Measurements from ENCODE around the gene MTHFSD. TPM values are rescaled to one million over a fixed set of nuclear protein-coding genes. Genes with fewer than 3 reads are reported as not detected.

MTHFSD gene
- total RNA-seq, 4 donors from 2014 or later = 12.5 to 26.6 (median 19.3) TPM

GRCh38 chr16:86499889-86500707 is 54.9 kb downstream of the MTHFSD start:
- TF ChIP-seq POLR2A (IDR thresholded peaks at IDR 0.05) (peak in 1 of 2 donors; percentile 29), EP300 (IDR thresholded peaks at IDR 0.05) (no peak), POLR2AphosphoS5 (IDR thresholded peaks at IDR 0.05) (peak; percentile 51), CTCF (IDR thresholded peaks at IDR 0.05) (no peak)
- Histone ChIP-seq H3K4me1 (peaks cover 0 to 90% (median 11%) of the 10 kb centered on the region in 3 donors), H3K27ac (peak overlapping the region; percentile 94 to 99 (median 98)), H3K4me3 (peak overlapping the region in 1 of 2 donors; percentile 62), H3K9me3 (no peaks in the 10 kb centered on the region), H3K27me3 (peaks cover 71% of the 10 kb centered on the region), H3K36me3 (no peaks in the 10 kb centered on the region)
- 28 to 33% methylated on average over 5 to 6 of the region's 16 CpGs for WGBS, 2 donors (ENCODE audit: low coverage in 1 of 2)
- ATAC-seq = no peak

- no peaks in the 10 kb centered on the region for H3K36me3 ChIP-seq
- no peaks in the 10 kb centered on the region for H3K9me3 ChIP-seq
- peak overlapping the region; percentile 62 to 63 for H3K4me3 ChIP-seq
- peaks cover 0 to 88% (median 11%) of the 10 kb centered on the region in 3 donors for H3K4me1 ChIP-seq
- peak overlapping the region; percentile 94 to 99 (median 98) for H3K27ac ChIP-seq
- peaks cover 73% of the 10 kb centered on the region for H3K27me3 ChIP-seq
- TF ChIP-seq POLR2AphosphoS5 (IDR thresholded peaks at IDR 0.05) = no peak
- TF ChIP-seq POLR2A (IDR thresholded peaks at IDR 0.05) = no peak
- ATAC-seq = no peak
- WGBS, 2 donors (ENCODE audit: low coverage in 1 of 2) = 6 to 28% methylated on average over 3 to 4 of the region's 4 CpGs
Measured at GRCh38 chr16:86499440-86499786, 55.6 kb downstream of the MTHFSD start.

- WGBS, 2 donors (ENCODE audit: low coverage in 1 of 2) = 1% methylated on average over 13 to 25 of the region's 61 CpGs
- H3K4me1 ChIP-seq = peaks cover 0 to 88% (median 11%) of the 10 kb centered on the region in 3 donors
- peaks cover 73% of the 10 kb centered on the region for H3K27me3 ChIP-seq
Measured at GRCh38 chr16:86498671-86499439, 56.2 kb downstream of the MTHFSD start.

GRCh38 chr16:86498155-86498670 is 56.8 kb downstream of the MTHFSD start:
- no peak for TF ChIP-seq POLR2A (IDR thresholded peaks at IDR 0.05)
- TF ChIP-seq CTCF (IDR thresholded peaks at IDR 0.05) = peak in 3 of 4 experiments; percentile 31 to 34 (median 34)
- TF ChIP-seq POLR2AphosphoS5 (IDR thresholded peaks at IDR 0.05) = peak; percentile 35
- TF ChIP-seq EP300 (IDR thresholded peaks at IDR 0.05) = no peak
- Histone ChIP-seq H3K27ac (peak overlapping the region; percentile 94 to 99 (median 98)), H3K9me3 (no peaks in the 10 kb centered on the region), H3K27me3 (peaks cover 75% of the 10 kb centered on the region), H3K4me1 (peaks cover 0 to 93% (median 11%) of the 10 kb centered on the region in 3 donors), H3K36me3 (no peaks in the 10 kb centered on the region), H3K4me3 (peak overlapping the region; percentile 62 to 63)
- peak; percentile 18 for ATAC-seq
- WGBS, 2 donors (ENCODE audit: low coverage in 1 of 2) = 6 to 7% methylated on average over 3 to 6 of the region's 29 CpGs

More at GRCh38 chr16:86498671-86499439, 56.2 kb downstream of the MTHFSD start:
- H3K36me3 ChIP-seq = no peaks in the 10 kb centered on the region
- ATAC-seq = peak; percentile 17
- peak overlapping the region; percentile 62 to 63 for H3K4me3 ChIP-seq
- TF ChIP-seq POLR2AphosphoS5 (IDR thresholded peaks at IDR 0.05) (peak; percentile 91), POLR2A (IDR thresholded peaks at IDR 0.05) (peak; percentile 33 to 46), EP300 (IDR thresholded peaks at IDR 0.05) (no peak)
- no peaks in the 10 kb centered on the region for H3K9me3 ChIP-seq
- peak overlapping the region; percentile 94 to 99 (median 98) for H3K27ac ChIP-seq

GRCh38 chr16:86497551-86498021 is 57.4 kb downstream of the MTHFSD start:
- TF ChIP-seq POLR2A (IDR thresholded peaks at IDR 0.05) (no peak), CTCF (IDR thresholded peaks at IDR 0.05) (no peak), EP300 (IDR thresholded peaks at IDR 0.05) (no peak), POLR2AphosphoS5 (IDR thresholded peaks at IDR 0.05) (no peak)
- Histone ChIP-seq H3K4me1 (peaks cover 0 to 93% (median 17%) of the 10 kb centered on the region in 3 donors), H3K9me3 (no peaks in the 10 kb centered on the region), H3K27me3 (peaks cover 75% of the 10 kb centered on the region), H3K4me3 (peak overlapping the region; percentile 62 to 63), H3K27ac (peak overlapping the region; percentile 94 to 99 (median 98)), H3K36me3 (no peaks in the 10 kb centered on the region)
- ATAC-seq = no peak
- no CpG with 5 or more reads among the region's 44 CpGs for WGBS, 2 donors (ENCODE audit: low coverage in 1 of 2)

All from gastroesophageal sphincter (tissue), 4 donors.